SK-N-SH (cell line): ENCODE measurements around the gene ABLIM2. TPM values are rescaled to one million over a fixed set of nuclear protein-coding genes. Genes with fewer than 3 reads are reported as not detected.

Experiments
- CTCF ChIA-PET: fragments of 300-600, 350-600 bp; formaldehyde crosslinking; extraction: SDS; loops from one replicate; lab custom pipeline; 2021; lab: Yijun Ruan, JAX
- POLR2A ChIA-PET: fragments of 350-600 bp; sonication (Branson Sonifier 250); formaldehyde crosslinking; extraction: SDS; loops from one replicate; lab custom pipeline; 2020; ENCODE audit warnings: antibody characterized with exemption, inconsistent platforms; lab: Yijun Ruan, JAX
- DNase-seq: peaks from one replicate; pipeline ENCODE4 v3.0.0; 2012
- H2AFZ ChIP-seq: fragments of 200-600 bp; sonication (generic); 2 replicates; pipeline ENCODE4 v1.8.1; 2016; ENCODE audit warnings: antibody characterized with exemption, mild to moderate bottlenecking, low read depth
- H3F3A ChIP-seq: fragments of 200-600 bp; sonication (generic); replicated peaks from 2 replicates; pipeline ENCODE3; 2016; ENCODE audit warnings: antibody characterized with exemption, mild to moderate bottlenecking; ENCODE audit not compliant: insufficient read depth
- H3K27ac ChIP-seq, 2 experiments: fragments of 200-500 bp in 1 of 2; fragments of 200-600 bp in 1 of 2; sonication (Bioruptor generic) in 1 of 2; sonication (generic), shearing (Covaris generic) in 1 of 2; 2 replicates each; pipeline versions ENCODE4 v1.5.1 to v1.6.1; 2014 to 2016; ENCODE audit warnings: low read depth in 2 of 2, inconsistent platforms in 1 of 2, low read length in 1 of 2, mild to moderate bottlenecking in 1 of 2, mixed read lengths in 1 of 2
- H3K27me3 ChIP-seq: fragments of 200-600 bp; sonication (generic), shearing (Covaris generic); 2 replicates; pipeline ENCODE4 v1.6.1; 2016; ENCODE audit warnings: mixed run types; ENCODE audit not compliant: insufficient read depth
- H3K36me3 ChIP-seq, 2 experiments: fragments of 200-500 bp in 1 of 2; fragments of 200-600 bp in 1 of 2; sonication (Bioruptor generic) in 1 of 2; sonication (generic) in 1 of 2; replicated peaks in 1 of 2; 2 replicates each; pipeline versions ENCODE3 to v1.5.1; 2014 to 2016; ENCODE audit warnings: low read length in 1 of 2, mild to moderate bottlenecking in 1 of 2; ENCODE audit not compliant: insufficient read depth in 2 of 2, control insufficient read depth in 1 of 2
- H3K4me1 ChIP-seq, 2 experiments: fragments of 200-500 bp in 1 of 2; fragments of 200-600 bp in 1 of 2; sonication (Bioruptor generic) in 1 of 2; sonication (generic), shearing (Covaris generic) in 1 of 2; 2 replicates each; pipeline versions ENCODE4 v1.5.1 to v1.6.1; 2014 to 2016; ENCODE audit warnings: low read depth in 1 of 2, low read length in 1 of 2, mixed run types in 1 of 2; ENCODE audit not compliant: insufficient read depth in 2 of 2, control insufficient read depth in 1 of 2
- H3K4me2 ChIP-seq: fragments of 200-600 bp; sonication (generic), shearing (Covaris generic); 2 replicates; pipeline ENCODE4 v1.6.1; 2017; ENCODE audit warnings: mixed run types
- H3K4me3 ChIP-seq, 2 experiments: fragments of 200-500 bp in 1 of 2; fragments of 200-600 bp in 1 of 2; sonication (Bioruptor generic) in 1 of 2; sonication (generic), shearing (Covaris generic) in 1 of 2; 2 replicates each; pipeline versions ENCODE4 v1.5.1 to v1.8.1; 2014 to 2016; ENCODE audit warnings: low read depth in 2 of 2, inconsistent platforms in 1 of 2, low read length in 1 of 2, mild to moderate bottlenecking in 1 of 2, mixed read lengths in 1 of 2, moderate library complexity in 1 of 2
- H3K79me2 ChIP-seq: fragments of 200-600 bp; sonication (generic); 2 replicates; pipeline ENCODE4 v1.8.1; 2017; ENCODE audit warnings: mild to moderate bottlenecking; ENCODE audit not compliant: insufficient read depth
- H3K9ac ChIP-seq: fragments of 200-600 bp; sonication (generic); 2 replicates; pipeline ENCODE4 v1.6.1; 2017; ENCODE audit warnings: mixed run types
- H3K9me2 ChIP-seq: fragments of 200-600 bp; sonication (generic); 2 replicates; pipeline ENCODE4 v1.6.1; 2017; ENCODE audit warnings: mixed run types
- H3K9me3 ChIP-seq: fragments of 200-600 bp; sonication (generic); 2 replicates; pipeline ENCODE4 v1.6.1; 2017; ENCODE audit warnings: mixed run types, mild to moderate bottlenecking, moderate library complexity
- H4K20me1 ChIP-seq: fragments of 200-600 bp; sonication (generic); 2 replicates; pipeline ENCODE4 v1.6.1; 2017; ENCODE audit warnings: mild to moderate bottlenecking, mixed run types; ENCODE audit not compliant: insufficient read depth
- CHD2 ChIP-seq: fragments of 150-350 bp; IDR thresholded peaks from 2 replicates; pipeline ENCODE4 v1.6.1; 2018; ENCODE audit warnings: low read length; ENCODE audit not compliant: partially characterized antibody
- EP300 ChIP-seq, 2 experiments: IDR thresholded peaks; 2 replicates each; pipeline versions ENCODE4 v1.4.0 to v1.6.1; 2012; ENCODE audit warnings: borderline replicate concordance in 1 of 2, low read depth in 1 of 2, low read length in 1 of 2
- FOSL2 ChIP-seq: IDR thresholded peaks from 2 replicates; pipeline ENCODE4 v1.4.0; 2012; ENCODE audit warnings: low read depth, mild to moderate bottlenecking, moderate library complexity, borderline replicate concordance
- FOXJ3 ChIP-seq: sonication (generic); formaldehyde crosslinking; IDR thresholded peaks from 2 replicates; pipeline ENCODE4 v1.5.1; 2020; ENCODE audit warnings: mild to moderate bottlenecking, missing genetic modification reagents
- FOXM1 ChIP-seq: IDR thresholded peaks from 2 replicates; pipeline ENCODE4 v1.4.0; 2012; ENCODE audit warnings: low read depth, mild to moderate bottlenecking
- IRF3 ChIP-seq: fragments of 150-350 bp; IDR thresholded peaks from 2 replicates; pipeline ENCODE4 v1.6.1; 2016; ENCODE audit warnings: mild to moderate bottlenecking, low read depth, low read length
- MEF2A ChIP-seq: IDR thresholded peaks from 2 replicates; pipeline ENCODE4 v1.4.0; 2012; ENCODE audit warnings: low read depth, borderline replicate concordance
- MXI1 ChIP-seq: IDR thresholded peaks from 2 replicates; pipeline ENCODE4 v1.6.1; 2012; ENCODE audit warnings: mild to moderate bottlenecking, low read depth, low read length, improper control_type of control experiment
- RAD21 ChIP-seq: IDR thresholded peaks from 2 replicates; pipeline ENCODE4 v1.6.1; 2012; ENCODE audit warnings: mild to moderate bottlenecking, low read length
- TEAD4 ChIP-seq: IDR thresholded peaks from 2 replicates; pipeline ENCODE4 v1.4.0; 2012; ENCODE audit warnings: mild to moderate bottlenecking, borderline replicate concordance; ENCODE audit not compliant: insufficient read depth
- WGBS: methylation state at CpG from one replicate; pipeline ENCODE4 v1.1.6; 2017; ENCODE audit warnings: low lambda C conversion rate; 5-methylcytosine and 5-hydroxymethylcytosine counted together
- polyA plus RNA-seq, 3 experiments: library from polyadenylated mRNA; depleted of rRNA; stranded (reverse); fragments of >200 nt; gene quantifications; 2 replicates each; pipeline ENCODE4 v1.2.3, GENCODE V29; 2012
- TF ChIP-seq, protein P1 (sequence below): fragments of 150-350 bp; IDR thresholded peaks from 2 replicates; pipeline ENCODE4 v1.6.1; 2017; ENCODE audit warnings: antibody characterized with exemption, low read length, low read depth, borderline replicate concordance

The ABLIM2 gene
- polyA plus RNA-seq, 1 of the 3 experiments (the other 2 are of a cell fraction), result 0.53 TPM

DNA sequence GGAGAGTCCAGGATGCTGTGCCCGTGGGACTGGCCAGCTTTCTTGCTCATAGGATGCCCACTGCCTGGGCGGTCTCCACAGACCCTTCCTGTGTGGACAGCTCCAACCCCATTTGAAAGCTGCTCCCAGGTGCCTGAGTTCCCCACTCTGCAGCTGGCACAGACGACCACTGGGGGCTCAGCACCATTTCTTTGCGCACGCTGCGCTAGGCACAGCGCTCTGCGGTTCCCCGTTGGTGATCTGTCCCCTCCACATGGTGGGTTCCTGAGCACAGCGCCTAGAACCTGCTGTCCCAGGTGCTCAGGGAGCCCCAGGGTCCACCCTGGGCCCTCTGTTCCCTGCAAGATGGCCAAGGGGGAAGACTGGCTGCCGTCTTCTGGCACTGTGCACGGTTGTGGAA lies 173.5 kb downstream of the ABLIM2 start:
- Histone ChIP-seq H3K4me1 (no peaks in the 10 kb centered on the region; a peak in 1 of 4 replicates), H3K36me3 (no peaks in the 10 kb centered on the region), H3K4me2 (no peak overlapping the region), H3K4me3 (no peak overlapping the region), H3K9me3 (no peaks in the 10 kb centered on the region), H3F3A (peaks cover 4% of the 10 kb centered on the region), H4K20me1 (no peaks in the 10 kb centered on the region), H2AFZ (no peak overlapping the region), H3K9me2 (no peaks in the 10 kb centered on the region), H3K79me2 (peaks cover 4% of the 10 kb centered on the region; the same call in 1 of the 2 replicates), H3K27me3 (no peaks in the 10 kb centered on the region), H3K9ac (no peak overlapping the region), H3K27ac (no peak overlapping the region)
- ChIA-PET POLR2A (no interaction called here), CTCF (interaction anchor here (0.7 to 11.0 kb wide), 5 partner anchors 13 to 224 kb away, joined by 3 to 209 read pairs (median 31); no protein-coding TSS in a partner anchor)
- no peak for DNase-seq
- TF ChIP-seq EP300 (IDR thresholded peaks at IDR 0.05; ENCODE audit: borderline replicate concordance in 1 of 2, low read depth in 1 of 2, low read length in 1 of 2), result no peak
- 92% methylated on average over 6 of the region's 12 CpGs for WGBS

DNA sequence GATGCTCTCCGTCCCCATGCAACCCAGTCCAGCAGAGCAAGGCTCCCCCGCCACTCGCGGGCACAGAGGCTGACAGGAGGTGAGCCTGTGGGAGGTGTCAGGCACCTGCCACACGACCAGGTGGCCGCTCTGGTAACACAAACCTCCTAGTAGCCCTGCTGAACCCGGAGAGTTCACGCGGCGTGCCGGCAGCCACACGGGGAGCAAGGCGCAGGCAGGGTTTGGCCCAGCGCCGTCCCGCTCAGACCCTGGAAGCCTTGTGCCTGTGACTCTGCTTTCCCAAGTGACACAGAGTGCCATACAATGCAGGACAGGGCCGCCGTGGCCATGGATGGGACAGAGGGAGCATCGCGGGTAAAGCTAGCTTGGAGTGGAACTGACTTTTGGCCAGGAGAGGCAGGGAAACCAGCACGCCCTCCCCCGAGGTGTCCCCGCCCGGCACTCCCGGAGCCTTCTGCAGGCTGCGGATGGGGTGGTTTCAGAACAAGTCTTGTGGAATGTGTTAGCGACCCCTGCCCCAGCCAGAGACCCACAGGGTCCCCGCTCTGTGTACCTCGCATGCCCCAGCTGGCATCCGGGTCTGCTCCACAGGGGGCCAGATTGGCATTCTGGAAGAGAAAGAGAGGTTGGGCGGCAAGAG lies 174.2 kb downstream of the ABLIM2 start:
- Histone ChIP-seq H3F3A (peaks cover 4% of the 10 kb centered on the region), H3K9me3 (no peaks in the 10 kb centered on the region), H4K20me1 (no peaks in the 10 kb centered on the region), H3K79me2 (peaks cover 4% of the 10 kb centered on the region; the same call in 1 of the 2 replicates), H3K36me3 (no peaks in the 10 kb centered on the region), H3K9me2 (no peaks in the 10 kb centered on the region), H3K4me3 (no peak overlapping the region), H3K27ac (no peak overlapping the region), H3K4me1 (no peaks in the 10 kb centered on the region; a peak in 1 of 4 replicates), H3K27me3 (no peaks in the 10 kb centered on the region), H3K9ac (no peak overlapping the region), H2AFZ (no peak overlapping the region), H3K4me2 (no peak overlapping the region)
- ChIA-PET POLR2A (no interaction called here), CTCF (interaction anchor here (1.0 to 11.0 kb wide), 4 partner anchors 13 to 223 kb away, joined by 3 to 209 read pairs (median 24); no protein-coding TSS in a partner anchor)
- DNase-seq, result no peak
- 98% methylated on average over 10 of the region's 31 CpGs for WGBS
- TF ChIP-seq MXI1 (no peak), FOSL2 (no peak), RAD21 (no peak), CHD2 (no peak), FOXM1 (no peak), FOXJ3 (CRISPR knock-in tag) (no peak), IRF3 (no peak), MEF2A (no peak), TEAD4 (no peak)
- TF ChIP-seq, protein P1, sequence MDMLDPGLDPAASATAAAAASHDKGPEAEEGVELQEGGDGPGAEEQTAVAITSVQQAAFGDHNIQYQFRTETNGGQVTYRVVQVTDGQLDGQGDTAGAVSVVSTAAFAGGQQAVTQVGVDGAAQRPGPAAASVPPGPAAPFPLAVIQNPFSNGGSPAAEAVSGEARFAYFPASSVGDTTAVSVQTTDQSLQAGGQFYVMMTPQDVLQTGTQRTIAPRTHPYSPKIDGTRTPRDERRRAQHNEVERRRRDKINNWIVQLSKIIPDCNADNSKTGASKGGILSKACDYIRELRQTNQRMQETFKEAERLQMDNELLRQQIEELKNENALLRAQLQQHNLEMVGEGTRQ, result no peak
